SK-N-SH treated with all-trans-retinoic acid at 6 μM for 48 hours (cell line): Measurements from ENCODE around the gene FGF21.

Source experiments
- ATAC-seq: fragments of 200-7000 bp; cut with Tn5 transposase; 3 replicates; pipeline ENCODE4 v1.9.1; 2020; ENCODE audit warnings: mild to moderate bottlenecking, moderate library complexity
- ARNTL ChIP-seq: fragments of 450-650 bp; formaldehyde crosslinking; IDR thresholded peaks from 2 replicates; pipeline ENCODE4 v1.5.0; 2020; ENCODE audit warnings: low read depth, mild to moderate bottlenecking, moderate library complexity, borderline replicate concordance
- CSDC2 ChIP-seq: fragments of 250-450 bp; sonication (Bioruptor Pico); IDR thresholded peaks from 2 replicates; pipeline ENCODE4 v1.5.0; 2020; ENCODE audit warnings: mild to moderate bottlenecking, moderate library complexity
- GLIS3 ChIP-seq: fragments of 250-450 bp; sonication (Bioruptor Pico); IDR thresholded peaks from 2 replicates; pipeline ENCODE4 v1.5.0; 2020; ENCODE audit warnings: mild to moderate bottlenecking, moderate library complexity
- ISL1 ChIP-seq: fragments of 250-450 bp; sonication (Bioruptor Pico); IDR thresholded peaks from 2 replicates; pipeline ENCODE4 v2.1.2; 2022; ENCODE audit warnings: mild to moderate bottlenecking, moderate library complexity
- PPARA ChIP-seq: fragments of 250-450 bp; sonication (Bioruptor Pico); IDR thresholded peaks from 2 replicates; pipeline ENCODE4 v1.5.0; 2020; ENCODE audit warnings: mild to moderate bottlenecking, borderline replicate concordance
- RARB ChIP-seq: fragments of 250-450 bp; sonication (Bioruptor Pico); IDR thresholded peaks from 2 replicates; pipeline ENCODE4 v1.8.0; 2021; ENCODE audit warnings: mild to moderate bottlenecking, moderate library complexity
- SNAI2 ChIP-seq: fragments of 250-450 bp; sonication (Bioruptor Pico); IDR thresholded peaks from 2 replicates; pipeline ENCODE4 v1.5.0; 2020; ENCODE audit warnings: mild to moderate bottlenecking, moderate library complexity
- TCF4 ChIP-seq: fragments of 250-450 bp; sonication (Bioruptor Pico); IDR thresholded peaks from 2 replicates; pipeline ENCODE4 v1.8.0; 2021; ENCODE audit warnings: mild to moderate bottlenecking, moderate library complexity, borderline replicate concordance
- TOX ChIP-seq: fragments of 250-450 bp; sonication (Bioruptor Pico); IDR thresholded peaks from 2 replicates; pipeline ENCODE4 v1.8.0; 2021; ENCODE audit warnings: mild to moderate bottlenecking, moderate library complexity, borderline replicate concordance
- ZC3H10 ChIP-seq: fragments of 250-450 bp; sonication (Bioruptor Pico); IDR thresholded peaks from 2 replicates; pipeline ENCODE4 v1.5.1; 2021; ENCODE audit warnings: mild to moderate bottlenecking, moderate library complexity
- ZFP3 ChIP-seq: fragments of 250-450 bp; sonication (Bioruptor Pico); IDR thresholded peaks from 2 replicates; pipeline ENCODE4 v1.5.0; 2020; ENCODE audit warnings: mild to moderate bottlenecking, moderate library complexity
- ZFP30 ChIP-seq: fragments of 450-650 bp; formaldehyde crosslinking; IDR thresholded peaks from 2 replicates; pipeline ENCODE4 v1.5.0; 2022; ENCODE audit warnings: mild to moderate bottlenecking, moderate library complexity
- ZNF565 ChIP-seq: fragments of 450-650 bp; formaldehyde crosslinking; conservative IDR thresholded peaks from 2 replicates; pipeline ENCODE4 v1.5.0; 2020; ENCODE audit warnings: low read depth, mild to moderate bottlenecking, moderate library complexity
- ZNF70 ChIP-seq: fragments of 450-650 bp; formaldehyde crosslinking; IDR thresholded peaks from 2 replicates; pipeline ENCODE4 v1.5.0; 2020; ENCODE audit warnings: mild to moderate bottlenecking, moderate library complexity
- ZNF8 ChIP-seq: fragments of 450-650 bp; formaldehyde crosslinking; IDR thresholded peaks from 2 replicates; pipeline ENCODE4 v1.5.0; 2020; ENCODE audit warnings: mild to moderate bottlenecking, moderate library complexity
- TF ChIP-seq, protein P1 (sequence below): fragments of 250-450 bp; sonication (Bioruptor Pico); IDR thresholded peaks from 2 replicates; pipeline ENCODE4 v1.5.1; 2021; ENCODE audit warnings: mild to moderate bottlenecking, moderate library complexity
- TF ChIP-seq, protein P2 (sequence below): fragments of 250-450 bp; sonication (Bioruptor Pico); IDR thresholded peaks from 2 replicates; pipeline ENCODE4 v1.8.0; 2020; ENCODE audit warnings: mild to moderate bottlenecking, moderate library complexity, borderline replicate concordance
- TF ChIP-seq, protein P3 (sequence below): fragments of 250-450 bp; sonication (Bioruptor Pico); IDR thresholded peaks from 2 replicates; pipeline ENCODE4 v1.5.0; 2020; ENCODE audit warnings: mild to moderate bottlenecking, moderate library complexity

FGF21 gene

DNA sequence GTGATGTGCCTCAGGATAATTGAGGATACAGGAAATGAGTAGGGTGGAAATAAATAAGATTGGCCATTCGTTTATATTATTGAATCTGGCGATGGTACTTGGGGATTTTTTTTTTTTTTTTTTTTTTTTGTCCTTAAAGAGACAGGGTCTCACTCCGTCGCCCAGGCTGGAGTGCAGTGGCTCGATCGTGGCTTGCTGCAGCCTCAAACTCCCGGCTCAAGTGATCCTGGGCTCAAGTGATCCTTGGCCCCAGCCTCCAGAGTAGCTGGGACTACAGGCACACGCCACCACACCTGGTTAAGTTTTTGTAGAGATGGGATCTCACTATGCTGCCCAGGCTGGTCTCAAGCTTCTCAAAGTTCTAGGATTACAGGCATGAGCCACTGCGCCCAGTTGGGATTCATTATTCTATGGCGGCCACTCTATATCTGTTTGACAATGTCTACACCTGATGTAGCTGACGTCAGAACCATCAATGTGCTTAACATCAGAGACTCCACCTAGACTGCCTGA lies 33.1 kb upstream of the FGF21 start (continued):
- TF ChIP-seq, protein P1, sequence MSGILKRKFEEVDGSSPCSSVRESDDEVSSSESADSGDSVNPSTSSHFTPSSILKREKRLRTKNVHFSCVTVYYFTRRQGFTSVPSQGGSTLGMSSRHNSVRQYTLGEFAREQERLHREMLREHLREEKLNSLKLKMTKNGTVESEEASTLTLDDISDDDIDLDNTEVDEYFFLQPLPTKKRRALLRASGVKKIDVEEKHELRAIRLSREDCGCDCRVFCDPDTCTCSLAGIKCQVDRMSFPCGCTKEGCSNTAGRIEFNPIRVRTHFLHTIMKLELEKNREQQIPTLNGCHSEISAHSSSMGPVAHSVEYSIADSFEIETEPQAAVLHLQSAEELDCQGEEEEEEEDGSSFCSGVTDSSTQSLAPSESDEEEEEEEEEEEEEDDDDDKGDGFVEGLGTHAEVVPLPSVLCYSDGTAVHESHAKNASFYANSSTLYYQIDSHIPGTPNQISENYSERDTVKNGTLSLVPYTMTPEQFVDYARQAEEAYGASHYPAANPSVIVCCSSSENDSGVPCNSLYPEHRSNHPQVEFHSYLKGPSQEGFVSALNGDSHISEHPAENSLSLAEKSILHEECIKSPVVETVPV (CRISPR knock-in tag), result no peak
- no peak for TF ChIP-seq ISL1 (CRISPR knock-in tag)
- TF ChIP-seq ARNTL, result no peak
- TF ChIP-seq TOX (CRISPR knock-in tag), result no peak
- TF ChIP-seq ZFP30 (CRISPR knock-in tag), result no peak
- no peak for TF ChIP-seq SNAI2 (CRISPR knock-in tag)
- no peak for TF ChIP-seq ZNF565 (CRISPR knock-in tag)
- TF ChIP-seq ZNF70 (CRISPR knock-in tag), result no peak
- TF ChIP-seq PPARA, result no peak

DNA sequence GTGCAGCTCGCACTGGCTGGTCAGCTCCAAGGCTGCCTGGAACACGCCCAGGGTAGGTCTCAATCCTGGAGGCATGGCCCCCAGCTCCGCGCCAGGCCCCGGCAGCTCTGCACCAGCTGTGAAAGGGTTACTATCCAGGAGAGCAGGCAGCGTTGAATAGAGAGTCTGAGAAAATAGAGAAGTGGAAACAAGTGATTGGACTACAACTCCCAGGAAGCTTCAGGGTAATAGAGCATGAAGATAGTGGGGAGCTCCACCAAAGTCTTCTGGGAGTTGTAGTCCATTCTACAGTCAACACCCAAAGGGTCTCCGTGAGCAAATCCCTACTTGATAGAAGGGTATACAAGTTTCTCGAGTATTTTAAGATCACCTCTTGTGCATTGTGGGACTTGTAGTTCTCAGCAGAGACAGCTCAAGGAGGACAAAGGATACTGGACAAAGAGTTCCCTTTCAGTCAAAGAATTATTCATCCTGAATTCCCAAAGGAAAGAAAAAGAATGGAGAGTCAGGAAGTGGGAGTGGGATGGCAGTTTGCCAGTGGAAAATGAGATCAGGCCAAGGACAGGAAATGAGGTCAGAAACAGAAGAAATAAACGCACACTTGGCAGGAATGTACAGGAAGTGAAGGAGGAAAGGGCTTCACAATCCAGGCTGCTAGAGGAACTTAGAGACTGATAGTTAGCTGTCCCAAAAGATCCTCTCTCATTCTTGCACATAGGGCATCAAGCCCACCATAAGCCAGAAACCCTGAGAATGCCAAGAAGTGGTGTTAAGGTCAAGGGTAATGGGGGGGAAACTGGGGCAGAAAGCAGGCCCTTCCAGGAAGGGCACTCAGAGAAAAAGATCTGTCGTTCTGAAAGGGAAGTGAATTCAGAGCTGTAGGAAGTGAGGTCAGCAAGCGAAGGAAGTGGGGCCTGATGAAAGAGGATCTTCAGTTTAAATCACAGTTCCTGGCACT lies 30.2 kb upstream of the FGF21 start:
- TF ChIP-seq ZNF8 (CRISPR knock-in tag), result no peak
- no peak for TF ChIP-seq ZFP30 (CRISPR knock-in tag)
- ATAC-seq, result peak; percentile 57

DNA sequence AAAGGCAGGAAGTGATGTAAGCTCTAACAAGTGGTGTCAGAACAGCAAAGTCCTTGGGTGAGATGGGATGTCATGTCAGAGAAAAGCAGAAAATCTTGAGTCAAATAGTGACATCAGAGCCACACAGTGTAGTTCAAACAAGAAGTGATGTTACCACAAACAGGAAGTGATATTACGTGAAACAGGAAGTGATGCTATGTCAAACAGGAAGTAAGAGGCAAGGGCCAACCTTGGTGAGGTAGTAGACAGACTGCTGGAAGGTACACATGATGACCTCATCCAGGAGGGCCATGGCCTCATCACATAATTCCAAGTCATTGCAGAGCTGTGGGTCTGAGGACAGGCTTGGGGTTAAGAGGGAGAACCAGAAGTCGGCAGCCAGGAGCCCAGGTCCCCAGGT lies 28.8 kb upstream of the FGF21 start:
- no peak for TF ChIP-seq TCF4 (CRISPR knock-in tag)
- no peak for ATAC-seq

DNA sequence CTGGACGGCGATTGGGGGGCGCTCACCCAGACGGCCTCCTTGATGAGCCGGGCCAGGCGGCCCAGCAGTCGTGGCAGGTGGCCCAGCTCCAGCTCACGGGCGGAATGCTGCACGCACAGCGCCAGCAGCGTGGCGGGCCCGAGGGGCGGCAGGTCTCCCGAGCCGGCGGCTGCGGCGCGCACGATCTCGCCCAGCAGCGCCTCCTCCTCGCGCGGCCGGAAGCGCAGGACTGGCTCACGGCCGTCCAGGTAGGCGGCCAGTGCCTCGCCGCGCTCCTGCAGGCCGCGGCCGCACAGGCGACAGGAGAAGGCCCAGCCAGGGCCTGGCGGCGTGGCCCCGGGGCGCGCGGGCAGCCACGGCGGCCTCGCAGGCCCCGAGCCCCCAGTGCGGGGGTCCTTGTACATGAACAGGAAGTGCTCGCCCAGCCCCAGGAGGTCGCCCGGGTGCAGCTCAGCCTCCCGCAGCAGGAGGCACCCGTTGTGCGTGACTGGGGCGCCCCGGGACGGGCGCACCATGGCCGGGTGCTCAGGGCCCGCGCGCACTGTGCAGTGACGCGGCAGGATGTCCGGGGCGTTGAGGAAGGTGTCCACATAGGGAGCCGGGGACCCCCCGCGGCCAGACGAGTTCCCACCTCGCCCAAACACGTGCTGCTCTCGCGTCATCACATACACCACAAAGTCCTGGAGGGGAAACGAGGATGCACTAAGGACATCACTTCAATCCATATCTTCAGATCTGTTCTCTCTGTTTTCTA lies 26.2 kb upstream of the FGF21 start:
- no peak for TF ChIP-seq PPARA
- TF ChIP-seq ZFP3 (CRISPR knock-in tag), result no peak
- TF ChIP-seq, all 23 proteins: peak for 0
- no peak for ATAC-seq

DNA sequence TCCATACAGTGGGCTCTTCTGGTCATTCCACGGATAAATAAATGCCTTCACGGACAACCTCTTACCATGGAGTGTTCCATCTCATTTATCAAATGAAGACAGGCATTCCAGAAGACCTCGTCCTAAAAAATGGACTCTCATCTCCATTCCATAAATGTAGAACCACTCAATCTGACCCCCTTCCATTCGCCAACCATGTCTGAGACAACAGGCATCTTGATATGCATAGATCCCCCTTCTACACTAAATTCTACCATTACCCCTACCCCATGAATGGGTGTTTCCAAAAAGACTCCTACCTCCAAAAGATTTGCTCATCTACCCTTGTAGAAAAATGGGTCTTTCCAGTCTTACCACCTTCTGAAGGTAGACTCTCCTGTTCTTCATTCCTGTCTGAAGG lies 23.9 kb upstream of the FGF21 start:
- no peak for ATAC-seq
- TF ChIP-seq GLIS3 (CRISPR knock-in tag), result no peak
- no peak for TF ChIP-seq ZNF8 (CRISPR knock-in tag)
- no peak for TF ChIP-seq ZNF565 (CRISPR knock-in tag)
- TF ChIP-seq, all 23 proteins: peak for 0

DNA sequence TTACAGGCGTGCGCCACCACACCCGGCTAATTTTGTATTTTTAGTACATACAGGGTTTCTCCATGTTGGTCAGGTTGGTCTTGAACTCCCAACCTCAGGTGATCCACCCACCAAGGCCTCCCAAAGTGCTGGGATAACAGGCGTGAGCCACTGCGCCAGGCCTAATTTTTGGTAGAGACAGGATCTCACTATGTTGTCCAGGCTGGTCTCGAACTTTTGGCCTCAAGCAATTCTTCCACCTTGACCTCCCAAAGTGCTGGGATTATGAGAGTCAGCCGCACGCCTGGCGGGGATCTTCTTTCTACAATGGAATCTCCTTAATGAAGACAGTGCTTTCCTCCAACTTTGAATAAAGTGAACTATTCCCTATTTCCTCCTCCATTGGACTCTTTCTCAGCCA lies 20.7 kb upstream of the FGF21 start:
- TF ChIP-seq SNAI2 (CRISPR knock-in tag) (no peak), ZC3H10 (CRISPR knock-in tag) (no peak), CSDC2 (CRISPR knock-in tag) (no peak)
- TF ChIP-seq, protein P2, sequence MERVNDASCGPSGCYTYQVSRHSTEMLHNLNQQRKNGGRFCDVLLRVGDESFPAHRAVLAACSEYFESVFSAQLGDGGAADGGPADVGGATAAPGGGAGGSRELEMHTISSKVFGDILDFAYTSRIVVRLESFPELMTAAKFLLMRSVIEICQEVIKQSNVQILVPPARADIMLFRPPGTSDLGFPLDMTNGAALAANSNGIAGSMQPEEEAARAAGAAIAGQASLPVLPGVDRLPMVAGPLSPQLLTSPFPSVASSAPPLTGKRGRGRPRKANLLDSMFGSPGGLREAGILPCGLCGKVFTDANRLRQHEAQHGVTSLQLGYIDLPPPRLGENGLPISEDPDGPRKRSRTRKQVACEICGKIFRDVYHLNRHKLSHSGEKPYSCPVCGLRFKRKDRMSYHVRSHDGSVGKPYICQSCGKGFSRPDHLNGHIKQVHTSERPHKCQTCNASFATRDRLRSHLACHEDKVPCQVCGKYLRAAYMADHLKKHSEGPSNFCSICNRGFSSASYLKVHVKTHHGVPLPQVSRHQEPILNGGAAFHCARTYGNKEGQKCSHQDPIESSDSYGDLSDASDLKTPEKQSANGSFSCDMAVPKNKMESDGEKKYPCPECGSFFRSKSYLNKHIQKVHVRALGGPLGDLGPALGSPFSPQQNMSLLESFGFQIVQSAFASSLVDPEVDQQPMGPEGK (CRISPR knock-in tag), result no peak
- ATAC-seq, result no peak

DNA sequence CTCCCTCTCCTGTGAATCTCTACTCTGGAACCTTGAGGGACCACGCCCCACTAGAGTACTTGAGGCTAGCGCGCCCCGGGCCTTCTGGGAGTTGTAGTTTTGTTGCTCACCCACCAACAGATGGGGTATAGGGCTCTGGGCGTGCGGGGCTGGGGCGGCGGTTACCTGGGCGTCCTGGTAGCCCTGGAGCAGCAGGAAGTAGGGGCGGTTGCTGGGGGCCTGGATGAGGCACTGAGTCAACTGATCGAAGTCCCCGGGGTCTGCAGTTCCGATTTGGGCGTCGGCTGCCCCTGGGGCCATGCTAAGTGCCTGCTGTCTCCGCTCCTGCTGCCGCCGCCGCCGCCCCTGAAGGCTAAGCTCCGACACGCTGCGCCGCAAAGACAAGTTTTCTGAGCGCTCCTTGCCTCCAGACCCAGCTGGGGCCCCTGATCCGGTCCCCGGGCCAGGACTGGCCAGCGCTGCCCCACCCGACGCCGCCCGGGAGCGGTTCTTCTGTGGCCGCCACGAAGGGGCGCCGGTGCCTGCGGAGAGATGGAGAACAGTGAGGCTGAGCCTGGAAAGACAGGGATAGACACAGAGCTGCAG lies 20.2 kb upstream of the FGF21 start:
- TF ChIP-seq ZNF565 (CRISPR knock-in tag) (no peak), RARB (CRISPR knock-in tag) (no peak), ZNF8 (CRISPR knock-in tag) (no peak), ZFP30 (CRISPR knock-in tag) (no peak), CSDC2 (CRISPR knock-in tag) (no peak), ZC3H10 (CRISPR knock-in tag) (no peak)
- TF ChIP-seq, protein P3, sequence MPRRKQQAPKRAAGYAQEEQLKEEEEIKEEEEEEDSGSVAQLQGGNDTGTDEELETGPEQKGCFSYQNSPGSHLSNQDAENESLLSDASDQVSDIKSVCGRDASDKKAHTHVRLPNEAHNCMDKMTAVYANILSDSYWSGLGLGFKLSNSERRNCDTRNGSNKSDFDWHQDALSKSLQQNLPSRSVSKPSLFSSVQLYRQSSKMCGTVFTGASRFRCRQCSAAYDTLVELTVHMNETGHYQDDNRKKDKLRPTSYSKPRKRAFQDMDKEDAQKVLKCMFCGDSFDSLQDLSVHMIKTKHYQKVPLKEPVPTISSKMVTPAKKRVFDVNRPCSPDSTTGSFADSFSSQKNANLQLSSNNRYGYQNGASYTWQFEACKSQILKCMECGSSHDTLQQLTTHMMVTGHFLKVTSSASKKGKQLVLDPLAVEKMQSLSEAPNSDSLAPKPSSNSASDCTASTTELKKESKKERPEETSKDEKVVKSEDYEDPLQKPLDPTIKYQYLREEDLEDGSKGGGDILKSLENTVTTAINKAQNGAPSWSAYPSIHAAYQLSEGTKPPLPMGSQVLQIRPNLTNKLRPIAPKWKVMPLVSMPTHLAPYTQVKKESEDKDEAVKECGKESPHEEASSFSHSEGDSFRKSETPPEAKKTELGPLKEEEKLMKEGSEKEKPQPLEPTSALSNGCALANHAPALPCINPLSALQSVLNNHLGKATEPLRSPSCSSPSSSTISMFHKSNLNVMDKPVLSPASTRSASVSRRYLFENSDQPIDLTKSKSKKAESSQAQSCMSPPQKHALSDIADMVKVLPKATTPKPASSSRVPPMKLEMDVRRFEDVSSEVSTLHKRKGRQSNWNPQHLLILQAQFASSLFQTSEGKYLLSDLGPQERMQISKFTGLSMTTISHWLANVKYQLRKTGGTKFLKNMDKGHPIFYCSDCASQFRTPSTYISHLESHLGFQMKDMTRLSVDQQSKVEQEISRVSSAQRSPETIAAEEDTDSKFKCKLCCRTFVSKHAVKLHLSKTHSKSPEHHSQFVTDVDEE (CRISPR knock-in tag), result no peak
- TF ChIP-seq, all 23 proteins: peak for 0
- ATAC-seq, result no peak
